Subcutaneous adipose tissue (tissue), 4 donors: ENCODE results near the gene COPB1. TPM values are rescaled to one million over a fixed set of nuclear protein-coding genes. Genes with fewer than 3 reads are reported as not detected.

Experiments used
- CTCF ChIP-seq: fragments of 450-650 bp; IDR thresholded peaks from one replicate; pipeline ENCODE4 v1.5.1; 2016; ENCODE audit warnings: low read depth, mild to moderate bottlenecking, control low read depth, antibody characterized with exemption, moderate library complexity
- small RNA-seq: library from RNA; depleted of rRNA; stranded (forward); fragments of <200 nt; gene quantifications from one replicate; pipeline ENCODE3, GENCODE V24; 2016
- total RNA-seq, 4 donors: library from RNA; depleted of rRNA; stranded (reverse); fragments of >200 nt; gene quantifications; one replicate each; pipeline ENCODE4 v1.1.0, GENCODE V29; 2016

COPB1 gene
- total RNA-seq, 4 donors from 2014 or later = 64.2 to 173 (median 123) TPM

- no peak for TF ChIP-seq CTCF
Observed at GRCh38 chr11:14414470-14415461, 84.8 kb downstream of the COPB1 start.

GRCh38 chr11:14413307-14414069, 86.1 kb downstream of the COPB1 start:
- TF ChIP-seq CTCF = no peak

- TF ChIP-seq CTCF = no peak
Observed at GRCh38 chr11:14411818-14412217, 87.8 kb downstream of the COPB1 start.

GRCh38 chr11:14409891-14410290, 89.7 kb downstream of the COPB1 start:
- TF ChIP-seq CTCF = no peak

GRCh38 chr11:14408612-14409011, 91.0 kb downstream of the COPB1 start:
- TF ChIP-seq CTCF = no peak

Small RNAs within 50 kb of the gene (small RNA-seq; reads per million reads assigned to genes)
- not detected for gene RNU7-49P

Other genes starting within 250 kb of the COPB1 start
- gene RRAS2, start 140.6 kb downstream of the COPB1 start, total RNA-seq = 10 to 100 TPM; 56.9 to 95.4 (median 64.6) TPM
- gene PSMA1, start 20.6 kb upstream of the COPB1 start, total RNA-seq = 100 to 1,000 TPM; 129 to 183 (median 145) TPM
- 100 to 1,000 TPM; 158 to 367 (median 171) TPM for gene PDE3B, start 144.0 kb upstream of the COPB1 start, total RNA-seq